HEK293 (cell line): ENCODE data around the gene SMIM36.

Source experiments
- RBAK ChIP-seq: fragments of 450-650 bp; formaldehyde crosslinking; IDR thresholded peaks from 2 replicates; pipeline ENCODE4 v1.5.1; 2016; ENCODE audit warnings: missing biosample characterization, missing genetic modification characterization
- REPIN1 ChIP-seq: fragments of 450-650 bp; formaldehyde crosslinking; IDR thresholded peaks from 2 replicates; pipeline ENCODE4 v1.5.1; 2017; ENCODE audit warnings: missing biosample characterization, missing genetic modification characterization, low read depth
- ZBTB20 ChIP-seq: fragments of 450-650 bp; formaldehyde crosslinking; IDR thresholded peaks from 2 replicates; pipeline ENCODE4 v1.5.1; 2016; ENCODE audit warnings: missing biosample characterization, missing genetic modification characterization
- ZNF48 ChIP-seq: fragments of 450-650 bp; formaldehyde crosslinking; IDR thresholded peaks from 2 replicates; pipeline ENCODE4 v1.5.1; 2016; ENCODE audit warnings: missing biosample characterization, missing genetic modification characterization
- ZNF561 ChIP-seq: fragments of 450-650 bp; IDR thresholded peaks from 2 replicates; pipeline ENCODE4 v1.5.1; 2018; ENCODE audit warnings: missing biosample characterization, missing genetic modification characterization, borderline replicate concordance
- TF ChIP-seq, protein P1 (sequence below): fragments of 450-650 bp; formaldehyde crosslinking; IDR thresholded peaks from 2 replicates; pipeline ENCODE4 v1.5.1; 2016; ENCODE audit warnings: missing biosample characterization, missing genetic modification characterization
- TF ChIP-seq, protein P2 (sequence below): fragments of 450-650 bp; formaldehyde crosslinking; IDR thresholded peaks from 2 replicates; pipeline ENCODE4 v1.5.1; 2016; ENCODE audit warnings: missing biosample characterization, missing genetic modification characterization
- TF ChIP-seq, protein P3 (sequence below): fragments of 450-650 bp; formaldehyde crosslinking; IDR thresholded peaks from 2 replicates; pipeline ENCODE4 v1.5.1; 2016; ENCODE audit warnings: missing biosample characterization, missing genetic modification characterization

DNA sequence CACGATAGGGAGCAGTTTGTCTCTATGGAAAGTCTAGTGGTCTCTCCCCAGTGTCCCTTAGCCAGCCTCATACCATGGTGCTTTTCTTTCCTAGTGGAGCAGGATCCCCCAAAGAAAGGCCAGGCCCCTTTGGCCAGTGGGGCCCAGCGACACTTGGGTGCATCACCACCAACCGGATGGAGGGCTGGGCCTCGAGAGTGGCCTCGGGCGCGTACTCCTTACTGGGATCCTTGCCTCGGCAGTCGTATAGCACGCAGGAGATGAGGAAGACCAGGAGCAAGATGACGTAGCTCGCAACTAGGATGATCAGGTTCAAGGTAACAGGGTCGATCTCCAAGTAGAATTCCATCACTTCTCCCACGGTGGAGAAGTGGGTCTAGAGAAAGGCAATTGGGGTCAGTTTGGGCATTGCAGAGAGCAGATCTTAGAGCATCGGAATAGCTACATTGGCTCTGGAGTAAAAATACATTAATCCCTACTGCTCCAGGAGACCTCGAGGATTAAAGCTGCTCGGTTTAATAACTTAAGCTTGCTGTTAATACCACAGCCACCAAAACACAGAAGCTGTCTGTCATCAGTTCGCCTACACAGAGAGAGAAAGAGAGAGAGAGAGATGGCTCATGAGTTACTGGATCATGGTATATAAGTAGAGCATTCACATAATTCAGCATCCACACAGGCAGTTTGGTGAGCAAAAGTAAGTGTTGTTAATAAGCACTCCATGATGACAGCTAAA, at the start of gene SMIM36:
- TF ChIP-seq ZNF561 (tag by site-specific recombination) = no peak
- TF ChIP-seq, protein P1, sequence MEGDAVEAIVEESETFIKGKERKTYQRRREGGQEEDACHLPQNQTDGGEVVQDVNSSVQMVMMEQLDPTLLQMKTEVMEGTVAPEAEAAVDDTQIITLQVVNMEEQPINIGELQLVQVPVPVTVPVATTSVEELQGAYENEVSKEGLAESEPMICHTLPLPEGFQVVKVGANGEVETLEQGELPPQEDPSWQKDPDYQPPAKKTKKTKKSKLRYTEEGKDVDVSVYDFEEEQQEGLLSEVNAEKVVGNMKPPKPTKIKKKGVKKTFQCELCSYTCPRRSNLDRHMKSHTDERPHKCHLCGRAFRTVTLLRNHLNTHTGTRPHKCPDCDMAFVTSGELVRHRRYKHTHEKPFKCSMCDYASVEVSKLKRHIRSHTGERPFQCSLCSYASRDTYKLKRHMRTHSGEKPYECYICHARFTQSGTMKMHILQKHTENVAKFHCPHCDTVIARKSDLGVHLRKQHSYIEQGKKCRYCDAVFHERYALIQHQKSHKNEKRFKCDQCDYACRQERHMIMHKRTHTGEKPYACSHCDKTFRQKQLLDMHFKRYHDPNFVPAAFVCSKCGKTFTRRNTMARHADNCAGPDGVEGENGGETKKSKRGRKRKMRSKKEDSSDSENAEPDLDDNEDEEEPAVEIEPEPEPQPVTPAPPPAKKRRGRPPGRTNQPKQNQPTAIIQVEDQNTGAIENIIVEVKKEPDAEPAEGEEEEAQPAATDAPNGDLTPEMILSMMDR (tag by site-specific recombination) = no peak
- TF ChIP-seq, protein P2, sequence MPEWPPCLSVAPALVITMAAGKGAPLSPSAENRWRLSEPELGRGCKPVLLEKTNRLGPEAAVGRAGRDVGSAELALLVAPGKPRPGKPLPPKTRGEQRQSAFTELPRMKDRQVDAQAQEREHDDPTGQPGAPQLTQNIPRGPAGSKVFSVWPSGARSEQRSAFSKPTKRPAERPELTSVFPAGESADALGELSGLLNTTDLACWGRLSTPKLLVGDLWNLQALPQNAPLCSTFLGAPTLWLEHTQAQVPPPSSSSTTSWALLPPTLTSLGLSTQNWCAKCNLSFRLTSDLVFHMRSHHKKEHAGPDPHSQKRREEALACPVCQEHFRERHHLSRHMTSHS (tag by site-specific recombination) = no peak
- TF ChIP-seq ZNF48 (tag by site-specific recombination) = no peak
- no peak for TF ChIP-seq ZBTB20
- TF ChIP-seq RBAK (tag by site-specific recombination) = no peak
- TF ChIP-seq, protein P3, sequence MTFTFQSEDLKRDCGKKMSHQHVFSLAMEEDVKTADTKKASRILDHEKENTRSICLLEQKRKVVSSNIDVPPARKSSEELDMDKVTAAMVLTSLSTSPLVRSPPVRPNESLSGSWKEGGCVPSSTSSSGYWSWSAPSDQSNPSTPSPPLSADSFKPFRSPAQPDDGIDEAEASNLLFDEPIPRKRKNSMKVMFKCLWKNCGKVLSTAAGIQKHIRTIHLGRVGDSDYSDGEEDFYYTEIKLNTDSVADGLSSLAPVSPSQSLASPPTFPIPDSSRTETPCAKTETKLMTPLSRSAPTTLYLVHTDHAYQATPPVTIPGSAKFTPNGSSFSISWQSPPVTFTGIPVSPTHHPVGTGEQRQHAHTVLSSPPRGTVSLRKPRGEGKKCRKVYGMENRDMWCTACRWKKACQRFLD (tag by site-specific recombination) = no peak
- TF ChIP-seq REPIN1 (tag by site-specific recombination) = no peak
